ENCODE data around the gene ZNF672. TPM values are rescaled to one million over a fixed set of nuclear protein-coding genes. Genes with fewer than 3 reads are reported as not detected.
"Not testable (repeated sequence)": the region's sequence is repeated elsewhere in the genome, so short reads cannot be mapped to it uniquely, and the experiment has no call there.

The ZNF672 gene
- 11.2 TPM for total RNA-seq

DNA sequence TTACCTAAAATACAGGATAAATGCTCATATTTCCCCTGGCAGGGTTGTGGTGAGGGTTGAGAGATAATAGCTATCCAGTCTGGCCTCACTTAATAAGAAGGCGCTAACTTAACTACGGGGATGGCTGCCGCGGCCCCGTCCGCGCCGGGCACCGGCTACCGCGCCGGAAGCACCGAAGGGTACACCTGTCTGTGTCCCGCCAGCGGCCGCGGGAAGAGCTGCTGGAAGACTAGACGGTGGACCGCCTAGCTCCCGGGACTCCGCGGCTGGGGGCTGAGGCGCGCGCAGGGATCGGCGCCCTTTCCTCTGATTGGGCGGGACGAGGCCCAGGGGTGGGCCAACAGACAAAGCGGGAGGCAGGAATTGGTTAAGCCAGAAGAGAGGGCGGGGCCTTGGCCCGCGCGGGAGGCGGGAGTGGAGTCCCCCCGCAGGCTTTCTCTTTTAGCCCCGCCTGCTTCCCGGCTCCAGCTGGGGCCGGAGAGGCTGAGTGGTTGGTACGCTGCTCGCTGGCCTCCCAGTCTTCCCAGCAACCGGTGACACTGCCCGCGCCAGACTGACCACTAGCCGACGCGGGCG lies at the start of gene ZNF672:
Gene ZNF672 (plus strand): TSS at position 444 of the 576 bp plus-strand sequence. CDS start 9,051 bp downstream, outside the sequence.
- DNase-seq: peak; percentile 96

- DNase-seq: no peak
Observed at GRCh38 chr1:248788327-248788726, 49.7 kb upstream of the ZNF672 start.

GRCh38 chr1:248789337-248789736 lies 48.7 kb upstream of the ZNF672 start:
- DNase-seq: not testable (repeated sequence)

GRCh38 chr1:248790456-248790855 lies 47.6 kb upstream of the ZNF672 start:
- DNase-seq: no peak

- DNase-seq: no peak
Observed at GRCh38 chr1:248791010-248791409, 47.0 kb upstream of the ZNF672 start.

DNA sequence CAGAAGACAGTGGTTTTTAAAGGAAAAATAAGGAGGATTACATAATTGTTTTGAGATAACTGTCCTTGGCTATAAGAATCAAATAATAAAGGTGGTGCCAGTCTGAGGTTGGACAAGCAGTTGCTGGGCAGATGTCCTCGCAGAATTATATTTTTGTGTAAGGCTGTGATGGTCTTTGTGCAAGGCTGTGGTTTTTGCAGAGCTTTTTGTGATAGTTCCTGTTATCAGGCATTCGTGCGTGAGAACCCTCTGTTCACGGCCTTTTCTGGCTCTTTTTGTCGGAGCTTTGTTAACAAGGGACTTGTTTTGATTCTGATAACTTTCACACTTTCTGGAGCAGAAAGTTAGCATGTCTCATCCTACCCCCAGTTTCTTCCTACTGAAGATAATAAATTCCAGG lies 45.7 kb upstream of the ZNF672 start:
- DNase-seq: no peak

GRCh38 chr1:248793592-248793991 lies 44.4 kb upstream of the ZNF672 start:
- no peak for DNase-seq

DNA sequence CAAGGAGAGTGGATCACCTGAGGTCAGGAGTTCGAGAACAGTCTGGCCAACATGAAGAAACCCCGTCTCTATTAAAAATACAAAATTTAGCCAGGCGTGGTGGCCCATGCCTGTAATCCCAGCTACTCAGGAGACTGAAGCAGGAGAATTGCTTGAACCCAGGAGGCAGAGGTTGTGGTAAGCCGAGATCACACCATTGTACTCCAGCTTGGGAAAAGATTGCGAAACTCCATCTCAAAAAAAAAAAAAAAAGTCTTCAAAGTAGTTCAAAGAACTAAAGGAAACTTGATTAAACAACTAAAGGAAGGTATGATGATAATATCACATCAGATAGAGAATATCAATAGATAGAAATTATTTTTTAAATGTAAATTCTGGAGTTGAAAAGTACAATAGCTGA lies 43.4 kb upstream of the ZNF672 start:
- not testable (repeated sequence) for DNase-seq

GRCh38 chr1:248798791-248799190 lies 39.2 kb upstream of the ZNF672 start:
- no peak for DNase-seq

- no peak for DNase-seq
Observed at GRCh38 chr1:248800459-248800858, 37.6 kb upstream of the ZNF672 start.

DNA sequence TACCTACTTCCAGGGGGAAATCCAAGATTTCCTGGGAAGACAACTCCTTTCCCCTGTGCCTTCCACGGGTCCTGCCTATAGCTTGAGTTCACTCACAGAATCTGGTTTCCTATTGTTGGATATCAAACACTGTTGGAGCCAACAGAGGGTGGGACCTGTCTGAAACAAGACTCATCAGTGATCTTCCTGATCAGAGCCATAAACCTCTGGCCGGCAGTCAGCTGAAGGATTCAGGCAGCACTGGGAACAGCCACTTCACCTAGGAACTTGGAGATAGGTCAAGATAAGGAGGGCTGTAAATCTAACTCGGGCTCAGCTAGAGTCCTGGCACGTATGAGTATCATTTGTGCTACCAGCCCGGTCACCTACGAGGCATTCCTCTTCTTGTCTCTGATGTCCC lies 35.6 kb upstream of the ZNF672 start:
- no peak for DNase-seq

- not testable (repeated sequence) for DNase-seq
Observed at GRCh38 chr1:248803501-248803900, 34.5 kb upstream of the ZNF672 start.

DNA sequence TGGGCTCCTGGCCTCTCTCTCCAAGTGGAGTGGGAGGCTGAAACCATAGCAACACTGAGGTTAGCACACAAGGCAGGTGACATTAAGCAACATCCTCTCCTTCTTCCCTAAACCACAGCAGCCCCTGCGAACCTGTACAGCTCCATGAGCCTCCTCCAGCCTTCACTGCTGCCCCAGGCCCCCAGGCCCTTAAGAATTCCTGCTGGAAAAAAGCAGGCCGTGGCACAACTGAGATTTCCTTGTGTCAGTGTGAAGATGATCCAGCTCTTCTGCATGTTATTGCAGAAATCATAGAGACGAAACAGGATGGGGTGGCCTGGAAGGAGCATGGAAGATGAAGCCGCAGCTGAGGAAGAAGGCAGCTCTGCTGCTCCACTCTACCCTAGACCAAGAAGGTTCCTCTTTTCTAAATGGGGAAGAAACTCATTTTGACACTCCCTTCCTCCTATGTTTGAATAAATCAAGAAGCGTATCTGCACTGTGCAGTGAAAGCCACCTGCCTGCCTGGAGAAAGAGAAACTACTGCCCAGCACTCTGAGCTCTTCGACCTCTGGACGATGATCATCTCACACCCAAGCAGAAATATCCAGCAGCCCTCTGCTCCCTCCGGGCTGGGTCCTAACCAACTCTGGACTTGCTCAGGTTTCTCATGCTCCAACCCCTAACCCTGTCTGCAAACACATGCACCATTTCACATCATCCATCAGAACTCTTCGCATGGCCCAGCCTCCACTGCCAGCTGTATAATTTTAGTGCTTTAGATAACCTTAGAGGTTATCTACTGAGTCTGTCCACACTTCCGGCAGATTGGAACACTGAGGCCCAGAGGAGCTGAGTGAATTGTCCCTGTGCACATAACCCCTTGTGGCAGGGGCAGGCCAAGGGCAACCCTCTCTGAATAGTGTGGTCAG lies 33.0 kb upstream of the ZNF672 start:
- no peak for DNase-seq

DNA sequence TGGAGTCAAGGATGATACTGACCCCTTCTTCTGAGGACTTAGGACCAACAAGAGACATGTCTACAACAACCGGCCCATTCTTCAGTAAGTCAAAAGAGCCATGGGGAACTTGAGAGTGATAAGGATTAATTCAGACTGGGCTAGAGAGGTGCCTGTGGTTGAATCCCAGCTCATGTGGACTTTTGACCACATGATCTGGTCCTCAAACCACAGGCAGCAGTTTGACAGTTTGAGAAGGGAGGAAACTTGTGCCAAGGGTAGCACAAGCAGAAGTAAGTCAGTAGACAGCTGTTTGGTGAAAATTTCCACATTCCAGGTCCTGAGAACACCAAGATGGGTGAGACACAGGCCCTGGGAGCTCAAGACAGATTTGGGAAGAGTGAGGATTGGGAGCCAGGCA lies 32.1 kb upstream of the ZNF672 start:
- no peak for DNase-seq

- no peak for DNase-seq
Observed at GRCh38 chr1:248807067-248807737, 30.8 kb upstream of the ZNF672 start.

- no peak for DNase-seq
Observed at GRCh38 chr1:248808876-248809275, 29.1 kb upstream of the ZNF672 start.

DNA sequence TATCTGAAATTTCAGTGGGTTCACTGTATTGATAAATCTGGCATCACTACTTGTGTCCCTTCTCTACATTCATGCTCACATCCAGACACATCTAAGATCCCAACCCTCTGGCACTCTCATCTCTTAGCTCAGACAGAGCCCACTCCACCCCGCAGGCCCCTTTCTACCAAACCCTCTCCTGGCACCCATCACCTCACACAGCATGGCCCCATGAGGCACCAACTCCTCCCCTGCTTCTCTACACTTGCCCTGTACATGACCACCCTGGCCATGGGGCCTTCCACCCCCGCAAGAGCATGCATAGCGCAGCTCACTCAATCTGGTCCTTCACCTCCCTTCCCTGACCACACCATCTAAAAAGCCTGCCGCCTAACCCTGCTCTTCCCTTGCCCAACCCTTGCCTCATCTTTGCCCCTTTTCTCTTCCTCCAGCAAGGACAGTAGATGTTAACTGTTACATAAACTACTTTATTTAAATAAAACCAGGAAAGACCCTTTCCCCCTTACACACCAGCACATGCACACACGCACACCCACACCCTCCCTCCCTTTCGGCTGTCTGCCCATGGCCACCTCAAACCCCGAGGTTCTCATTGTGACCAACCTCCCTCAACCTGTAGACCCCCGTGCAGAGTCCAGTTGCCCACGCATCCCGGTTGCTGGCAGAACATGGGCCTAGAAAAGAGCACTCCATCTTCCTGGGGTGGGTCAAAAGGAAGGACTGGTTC lies 27.9 kb upstream of the ZNF672 start:
- DNase-seq: no peak

DNA sequence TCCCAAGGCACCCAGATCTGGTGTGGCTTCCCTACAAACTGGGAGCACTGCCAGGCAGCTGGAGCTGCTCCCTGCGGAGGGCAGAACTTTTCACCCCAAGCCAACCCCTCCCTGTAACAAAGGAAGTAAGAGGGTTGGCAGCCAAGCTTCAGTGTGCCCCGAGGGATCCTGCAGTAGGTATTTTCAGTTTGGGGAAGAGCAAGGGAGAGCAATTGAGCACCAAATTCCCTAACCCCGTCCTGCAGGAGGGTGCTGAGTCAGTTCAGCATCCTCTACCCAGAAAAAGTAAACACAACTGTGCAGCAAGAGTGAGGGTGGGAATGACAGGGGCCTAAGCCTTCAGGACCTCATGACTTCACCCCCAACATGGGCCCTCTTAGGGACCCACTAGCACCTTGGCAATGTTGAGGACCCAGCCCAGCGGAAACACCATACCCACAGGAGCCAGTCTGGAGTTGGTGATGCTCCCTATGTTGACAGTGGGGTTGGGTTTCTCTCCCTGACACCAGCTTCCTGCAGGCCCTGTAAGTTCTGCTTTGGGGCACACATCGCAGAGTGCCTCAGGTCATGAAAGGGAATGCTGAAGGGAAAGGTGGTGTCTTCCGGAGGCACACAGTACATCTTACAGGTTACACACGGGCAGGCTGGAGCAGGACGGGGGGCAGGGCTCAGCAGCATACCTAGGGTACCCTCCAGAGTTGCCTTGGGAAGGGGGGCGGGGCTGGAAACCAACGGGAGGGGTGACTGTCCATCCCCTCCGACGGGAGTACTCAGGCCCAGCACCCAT lies 27.1 kb upstream of the ZNF672 start:
- DNase-seq: no peak

DNA sequence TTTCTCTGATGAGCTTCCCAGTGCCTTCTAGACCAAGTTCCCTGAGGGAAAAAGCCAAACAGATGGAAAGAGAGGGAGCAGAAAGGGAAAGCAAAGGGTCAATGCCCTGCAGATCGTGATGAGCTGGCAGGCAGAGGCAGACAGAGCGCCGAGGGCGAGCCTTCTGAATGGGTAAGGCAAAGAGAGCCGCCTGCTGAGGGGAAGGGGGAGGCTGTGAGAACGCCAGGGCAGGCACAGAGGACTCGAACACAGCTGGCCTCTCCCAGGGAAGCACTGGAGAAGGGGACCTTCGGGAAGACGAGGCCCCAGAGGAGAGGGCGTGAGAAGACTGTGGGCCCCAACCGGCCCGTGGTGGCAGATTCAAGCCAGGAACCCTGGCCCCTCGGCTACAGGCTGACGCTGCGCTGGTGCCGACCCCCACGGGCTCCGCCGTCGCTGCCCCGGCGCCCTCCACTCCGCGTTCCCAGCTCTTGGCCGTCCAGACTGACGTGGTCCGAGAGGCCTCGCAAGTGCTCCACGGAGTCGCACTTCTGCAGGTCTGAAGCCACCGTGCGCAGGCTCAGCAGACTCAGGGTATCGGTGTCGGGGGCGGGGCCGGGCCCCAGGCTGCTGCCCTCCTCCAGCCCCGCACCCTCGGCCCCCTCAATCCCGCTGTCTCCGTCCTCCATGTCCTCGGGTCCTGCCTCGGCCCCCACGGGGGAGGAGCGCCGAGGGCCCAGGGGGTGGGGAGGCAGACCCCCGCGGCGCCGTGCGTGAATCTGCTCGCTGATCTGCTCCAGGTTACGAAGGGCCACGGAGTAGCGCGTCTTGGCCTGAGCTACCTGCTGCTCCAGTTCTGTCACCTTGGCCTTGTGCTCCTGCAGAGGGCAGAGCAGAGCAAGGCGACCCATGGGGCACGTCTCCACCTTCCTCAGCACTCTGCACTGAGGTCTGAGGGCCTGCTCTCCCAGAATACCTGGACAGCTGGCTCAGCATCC lies 26.2 kb upstream of the ZNF672 start:
- DNase-seq: no peak

DNA sequence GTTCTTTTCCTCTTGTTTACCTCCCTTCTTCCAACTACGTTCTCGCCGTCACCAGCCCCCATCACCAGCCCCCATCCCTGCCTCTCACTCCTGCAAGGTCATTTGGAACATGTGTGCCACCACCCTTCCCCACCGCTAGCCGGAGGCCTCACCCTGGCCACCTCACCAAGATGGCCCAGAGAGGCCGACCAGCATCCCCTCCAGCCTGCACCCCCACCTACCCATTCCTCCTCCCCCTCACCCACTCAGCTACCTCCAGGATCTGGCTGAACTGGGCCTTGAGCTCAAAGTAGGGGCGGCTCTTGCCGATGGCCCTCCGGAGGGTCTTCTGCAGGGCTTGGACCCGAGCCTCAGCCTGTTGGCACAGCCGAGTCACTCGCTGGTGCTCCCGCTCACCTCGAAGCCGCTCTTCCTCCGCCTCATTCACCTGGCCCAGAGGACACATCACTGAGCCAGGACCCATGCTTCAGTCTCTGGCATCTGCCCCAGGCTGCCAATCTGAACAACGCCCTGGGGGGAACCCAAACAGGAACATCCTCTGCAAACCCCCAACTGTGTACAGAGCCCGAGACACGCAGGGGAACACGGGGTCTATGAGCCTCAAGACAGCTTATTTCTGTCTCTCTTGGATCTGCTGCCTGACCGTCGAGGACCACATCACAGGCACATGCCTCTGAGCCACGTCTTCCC lies 25.1 kb upstream of the ZNF672 start:
- no peak for DNase-seq

All from skin of body (tissue), 2 donors.